GM18499 (cell line): ENCODE results near the gene COPS3.

Experiments used
- ATAC-seq: cut with Tn5 transposase; IDR thresholded peaks from one replicate; pipeline ENCODE4 v1.9.1; 2021; ENCODE audit warnings: moderate number of reproducible peaks; ENCODE audit not compliant: insufficient read depth, unreplicated experiment

The COPS3 gene

DNA sequence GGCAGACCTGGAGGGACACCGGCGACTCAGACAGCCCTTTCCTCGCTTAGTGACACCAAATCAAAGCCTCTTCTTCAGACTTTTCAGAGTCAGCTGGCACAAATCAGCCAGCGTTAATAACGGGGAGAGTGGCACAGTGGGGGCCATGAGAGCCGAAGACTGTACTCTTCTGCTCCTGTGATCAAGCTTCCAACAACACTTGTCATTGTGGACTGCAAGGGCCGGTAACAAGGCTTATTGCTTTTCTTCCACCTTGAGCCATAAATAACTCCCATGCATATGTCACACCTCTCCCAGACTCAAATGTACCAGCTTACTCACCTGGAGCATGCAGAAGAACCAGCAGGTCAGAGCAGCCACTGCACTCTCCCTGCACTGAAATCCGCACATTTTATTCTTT is 56.9 kb downstream of the COPS3 start:
- ATAC-seq: no peak

DNA sequence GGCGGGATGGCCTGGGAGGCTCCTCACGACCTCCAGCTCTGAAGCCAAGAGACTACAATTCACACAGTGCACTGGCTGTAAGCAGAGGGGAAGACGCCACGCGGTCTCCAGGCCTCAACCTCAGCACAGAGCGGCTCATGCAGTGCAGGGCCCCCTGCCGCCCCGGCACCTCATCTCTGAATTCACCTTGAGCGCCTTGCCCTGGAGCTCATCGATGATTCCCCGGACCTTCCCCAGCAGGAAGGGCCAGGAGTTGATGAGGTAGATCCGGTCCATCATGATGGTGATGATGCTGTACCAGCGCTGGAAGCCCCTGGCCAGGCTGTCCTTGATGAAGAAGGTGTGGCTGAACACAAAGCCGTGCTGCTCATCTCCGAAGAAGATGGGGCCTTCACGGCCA is 57.3 kb downstream of the COPS3 start:
- no peak for ATAC-seq

GRCh38 chr17:17221329-17221728 is 59.7 kb downstream of the COPS3 start:
- ATAC-seq: no peak

DNA sequence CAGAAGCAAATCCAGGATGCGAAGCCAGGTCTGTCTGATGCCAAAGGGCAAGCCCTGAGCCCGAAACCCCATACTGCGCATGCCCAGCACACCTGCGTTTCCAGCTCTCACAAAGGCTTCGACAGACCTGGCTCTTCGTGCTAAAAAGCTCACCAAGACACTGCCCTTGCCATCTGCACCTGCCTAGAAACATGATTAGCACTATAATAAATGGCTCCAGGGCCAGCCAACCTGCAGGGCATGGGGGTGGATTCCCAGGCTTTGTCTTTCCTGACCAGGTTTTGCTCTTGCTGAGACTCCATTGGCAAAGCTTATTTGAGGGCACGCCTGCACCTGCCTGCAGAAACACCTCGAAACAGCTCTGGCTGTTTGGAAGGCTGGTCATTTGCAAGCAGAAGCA is 60.5 kb downstream of the COPS3 start:
- no peak for ATAC-seq

DNA sequence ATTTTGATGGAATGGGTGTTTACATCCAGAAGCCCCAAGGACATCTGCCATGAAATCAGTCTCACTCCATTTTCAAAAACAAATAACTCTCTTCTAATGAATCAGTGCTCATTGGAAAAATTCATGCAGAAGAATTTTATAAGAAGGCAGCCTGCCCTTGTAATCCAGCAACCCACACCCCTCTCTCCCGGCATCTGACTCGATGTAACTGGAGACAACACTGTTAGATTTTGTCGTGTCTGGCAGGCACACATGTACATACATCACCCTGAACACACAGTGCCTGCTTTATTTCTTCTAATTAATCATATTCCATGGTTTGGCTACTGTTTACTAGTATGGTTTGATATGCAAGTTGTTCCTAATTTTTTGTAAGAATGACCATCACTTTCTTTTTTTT is 63.1 kb downstream of the COPS3 start:
- ATAC-seq: no peak

DNA sequence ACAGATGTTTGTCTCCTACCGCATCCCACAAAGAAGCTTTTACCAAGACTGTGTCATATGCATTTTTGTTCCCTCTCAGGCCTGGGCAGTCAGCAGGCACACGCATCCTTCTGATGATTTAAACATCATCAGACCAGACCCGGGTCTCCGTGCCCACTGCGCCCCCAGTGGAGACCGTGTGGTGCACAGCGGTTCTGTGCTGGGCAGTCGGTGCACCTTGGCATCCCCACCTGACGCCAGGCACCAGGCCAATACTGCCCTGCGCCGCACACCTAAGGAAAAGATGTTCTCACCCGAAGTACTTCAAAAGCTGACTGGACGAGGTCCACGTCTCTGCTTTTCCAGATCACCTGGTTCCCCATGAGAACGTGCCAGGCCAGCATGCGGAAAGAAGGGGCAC is 64.3 kb downstream of the COPS3 start:
- ATAC-seq: no peak

- no peak for ATAC-seq
Observed at GRCh38 chr17:17216236-17216635, 64.8 kb downstream of the COPS3 start.

DNA sequence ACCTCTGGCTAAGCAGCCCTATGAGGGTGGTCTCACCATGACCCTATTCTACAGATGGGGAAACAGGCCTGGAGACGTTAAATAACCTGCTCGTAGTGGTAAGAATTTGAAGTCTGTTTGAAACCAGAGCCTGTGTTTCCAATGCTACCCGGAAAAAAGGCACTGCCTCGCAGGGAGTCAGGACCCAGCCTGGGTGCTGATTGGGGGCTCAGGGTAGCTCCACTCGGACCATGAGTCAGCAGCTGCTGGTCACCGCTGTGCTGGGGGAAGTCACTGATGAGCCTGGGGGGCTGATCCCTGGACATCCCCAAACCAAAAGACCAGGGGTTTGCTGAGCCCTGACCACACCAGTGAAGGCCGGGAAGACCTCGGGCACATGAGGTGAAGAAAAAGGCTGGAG is 65.5 kb downstream of the COPS3 start:
- no peak for ATAC-seq

- ATAC-seq: no peak
Observed at GRCh38 chr17:17214646-17215436, 66.2 kb downstream of the COPS3 start.

DNA sequence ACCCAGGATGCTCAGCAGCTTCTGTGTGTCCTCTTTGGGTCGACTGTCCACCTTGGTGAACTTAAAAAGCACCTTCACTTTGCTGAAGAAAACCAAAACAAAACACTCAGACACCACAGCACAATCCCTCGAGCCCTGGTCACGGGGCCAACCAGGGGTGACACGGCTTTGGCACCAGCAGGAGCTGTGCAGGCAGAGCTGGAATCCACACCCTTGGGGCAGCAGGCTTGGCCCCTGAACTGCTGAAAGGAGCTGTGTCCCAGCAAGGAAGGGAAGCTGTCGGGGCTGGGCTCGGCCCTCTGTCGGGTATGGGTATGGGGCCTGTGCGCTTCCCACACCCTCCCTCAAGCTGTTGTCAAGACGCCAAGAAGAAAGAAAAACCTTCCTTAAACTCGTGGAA is 67.3 kb downstream of the COPS3 start:
- no peak for ATAC-seq

DNA sequence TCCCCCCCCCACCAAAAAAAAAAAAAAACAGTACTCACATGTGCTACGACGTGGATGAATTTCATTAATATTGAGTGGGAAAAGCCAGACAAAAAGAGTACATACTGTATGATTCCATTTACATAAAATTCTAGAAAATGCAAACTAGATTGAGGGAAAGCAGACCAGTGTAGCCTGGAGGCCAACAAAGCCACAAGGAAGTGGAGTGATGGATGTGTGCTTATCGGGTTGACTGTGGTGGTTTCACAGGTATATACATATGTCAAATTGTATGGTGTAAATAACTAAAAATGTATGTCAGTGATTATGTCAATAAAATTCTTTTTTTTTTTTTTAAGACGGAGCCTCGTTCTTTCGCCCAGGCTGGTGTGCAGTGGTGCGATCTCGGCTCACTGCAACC is 73.0 kb downstream of the COPS3 start:
- ATAC-seq: no peak

DNA sequence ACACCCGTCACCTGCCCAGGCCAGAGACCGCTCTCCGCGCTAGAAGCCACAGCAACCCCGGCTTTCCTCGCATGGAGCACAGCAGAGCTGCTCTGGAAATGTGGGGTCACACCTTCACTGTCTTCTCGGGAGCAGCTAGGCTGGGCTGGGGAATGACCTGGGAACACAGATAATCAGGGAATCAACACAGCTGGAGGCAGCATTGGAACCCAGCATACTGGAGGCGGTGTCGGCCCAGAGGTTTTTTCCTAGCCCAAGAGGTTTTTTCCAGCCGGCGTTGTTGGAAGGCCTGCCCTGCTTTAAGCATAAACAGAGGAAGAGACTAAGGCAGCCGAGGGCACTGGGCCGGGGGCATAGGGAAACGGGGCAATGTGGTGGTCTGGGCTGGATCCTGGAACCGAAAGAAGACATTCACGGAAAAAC is 74.1 kb downstream of the COPS3 start:
- no peak for ATAC-seq

- ATAC-seq: no peak
Observed at GRCh38 chr17:17206124-17206912, 74.7 kb downstream of the COPS3 start, which contains the start of gene PLD6. TSS of gene PLD6 (minus strand) at chr17:17206333. CDS start at chr17:17206286, 47 bp downstream.

DNA sequence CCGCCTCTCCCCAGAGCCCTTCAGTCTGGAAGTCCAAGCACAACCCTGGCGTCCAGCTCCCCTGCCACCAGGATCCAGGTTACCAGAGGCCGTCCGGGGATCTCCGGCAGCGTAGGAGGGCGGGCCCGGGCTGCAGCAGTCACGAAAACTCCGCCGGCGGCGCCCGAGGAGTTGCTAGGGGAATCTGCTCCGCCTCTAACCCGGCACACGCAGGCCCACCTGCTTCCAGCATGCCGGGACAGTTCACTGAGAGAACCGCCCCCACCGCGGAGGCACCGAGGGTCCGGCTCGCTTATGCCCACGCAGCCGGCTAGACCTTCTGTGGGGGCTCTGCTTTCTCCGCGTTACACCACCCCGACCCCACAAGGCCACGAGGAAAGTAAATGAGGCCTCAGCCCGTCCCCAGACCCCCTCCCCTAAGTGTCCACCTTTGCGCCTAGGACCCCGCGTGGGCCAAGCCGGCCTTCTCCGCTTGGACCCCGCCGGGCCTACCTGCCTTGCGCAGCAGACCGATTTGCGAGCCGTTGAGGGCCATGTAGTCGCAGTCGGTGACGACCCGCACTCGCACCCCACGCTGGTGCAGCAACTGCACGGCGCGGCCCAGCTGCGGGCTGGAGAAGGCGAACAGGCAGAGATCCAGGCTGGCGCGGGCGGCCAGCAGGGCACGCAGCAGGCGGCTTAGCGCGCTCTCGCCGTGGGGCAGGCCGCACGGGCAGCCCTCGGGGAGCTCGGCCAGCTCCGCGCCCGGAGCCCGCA is 75.5 kb downstream of the COPS3 start:
- ATAC-seq: no peak

GRCh38 chr17:17204635-17205231 is 76.3 kb downstream of the COPS3 start:
- ATAC-seq: no peak

DNA sequence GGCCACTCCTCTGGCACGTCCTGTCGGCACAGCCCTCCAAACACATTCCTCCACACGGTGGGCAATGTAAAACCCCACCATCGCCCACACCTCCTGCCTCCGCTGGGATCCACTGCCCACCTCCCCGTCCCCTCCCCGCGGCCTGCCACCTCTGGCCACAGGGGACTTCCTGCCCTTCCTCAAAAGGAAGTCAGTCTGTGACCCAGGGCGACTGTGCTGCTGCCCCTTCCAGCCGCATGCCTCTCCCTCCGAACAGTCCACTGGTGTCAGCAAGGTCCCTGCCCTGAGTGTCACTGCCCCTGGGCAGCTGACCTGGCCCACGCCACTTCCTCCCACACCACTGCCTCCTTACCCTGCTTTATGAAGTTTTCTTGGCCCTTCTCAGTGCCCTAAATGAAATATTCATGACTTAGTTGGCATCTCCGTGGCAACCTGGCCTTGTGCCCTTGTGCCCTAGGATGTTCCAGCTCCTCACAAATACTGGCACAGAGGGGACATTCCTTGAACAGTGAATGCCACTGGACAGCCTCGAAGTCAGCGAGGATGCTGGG is 76.9 kb downstream of the COPS3 start:
- no peak for ATAC-seq

DNA sequence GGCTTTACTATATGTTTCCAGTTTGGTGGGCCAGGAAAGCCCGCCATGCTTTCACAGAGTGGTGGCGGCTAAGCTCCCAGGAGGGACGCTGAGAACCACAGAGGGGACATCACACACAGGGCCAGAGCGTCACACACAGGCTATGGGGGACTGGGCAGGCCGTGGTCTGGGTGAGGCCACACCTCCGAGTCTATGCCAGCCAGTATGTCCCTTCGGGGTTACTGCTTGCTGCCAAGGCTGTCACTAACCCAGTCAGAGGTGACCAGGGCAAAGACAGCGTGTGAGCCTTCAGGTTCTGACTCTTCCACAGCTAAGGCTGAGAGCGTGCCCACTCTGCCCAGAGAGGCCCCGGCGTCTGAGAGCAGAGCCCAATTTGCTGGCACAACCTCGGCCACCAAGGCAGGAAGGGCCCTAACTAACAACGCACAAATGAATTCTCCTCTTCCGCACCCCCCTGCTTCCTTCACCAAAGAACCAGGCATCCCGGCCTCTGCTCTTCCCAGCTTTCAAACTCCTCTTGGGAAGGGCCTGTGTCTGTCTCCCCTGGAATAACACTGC is 77.8 kb downstream of the COPS3 start:
- ATAC-seq: no peak

DNA sequence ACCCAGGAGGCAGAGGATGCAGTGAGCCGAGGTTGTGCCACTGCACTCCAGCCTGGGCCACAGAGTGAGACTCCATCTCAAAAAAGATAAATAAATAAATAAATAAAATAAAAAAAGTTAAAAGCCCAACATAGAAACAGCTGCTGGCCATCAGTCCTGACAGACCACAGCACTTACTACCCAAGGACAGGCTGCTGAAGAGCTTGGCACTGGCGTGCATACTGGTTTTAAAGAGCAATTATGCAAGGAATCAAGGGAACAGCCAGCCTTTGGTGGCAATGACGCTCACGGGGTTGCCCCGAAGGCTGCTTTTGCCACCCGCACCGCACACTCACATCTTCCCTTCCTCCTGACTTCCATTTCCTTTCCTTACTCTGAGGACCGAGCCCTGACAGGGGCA is 79.1 kb downstream of the COPS3 start:
- no peak for ATAC-seq

DNA sequence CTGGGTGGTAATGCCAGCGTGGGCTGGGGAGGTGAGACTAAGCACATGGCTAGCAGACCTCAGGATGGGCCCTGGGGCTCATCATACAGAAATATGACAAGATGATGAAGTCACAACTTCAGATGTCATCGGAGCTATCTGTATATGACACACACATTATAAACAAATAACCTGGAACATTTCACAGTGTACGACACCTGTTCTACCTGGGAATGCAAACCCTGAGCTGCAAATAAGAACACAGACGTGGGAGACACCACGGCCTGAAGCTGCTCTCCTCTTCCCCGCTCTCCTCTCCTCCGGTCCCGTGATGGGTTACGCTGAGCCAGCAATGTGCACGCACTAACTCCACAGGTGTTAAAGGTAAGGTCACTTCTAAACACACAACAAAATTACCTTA is 79.8 kb downstream of the COPS3 start:
- ATAC-seq: no peak

GRCh38 chr17:17200831-17201230 is 80.2 kb downstream of the COPS3 start:
- ATAC-seq: no peak
